Peyer's patch (tissue), 4 donors: ENCODE measurements around the gene SYT7. TPM values are rescaled to one million over a fixed set of nuclear protein-coding genes. Genes with fewer than 3 reads are reported as not detected.

Source experiments
- DNase-seq, 3 donors: peaks; one replicate each; pipeline ENCODE4 v3.0.0-alpha.2; 2017 to 2019
- H3K27ac ChIP-seq, 4 donors: fragments of 200-600 bp; sonication (generic); one replicate each; pipeline ENCODE4 v1.5.1; 2016 to 2019
- H3K27me3 ChIP-seq, 2 donors: fragments of 200-600 bp; sonication (generic); one replicate each; pipeline ENCODE4 v1.5.1; 2019
- H3K36me3 ChIP-seq, 3 donors: fragments of 200-600 bp; sonication (generic); one replicate each; pipeline ENCODE4 v1.5.1; 2016 to 2019
- H3K4me1 ChIP-seq, 4 donors: fragments of 200-600 bp; sonication (generic); one replicate each; pipeline ENCODE4 v1.5.1; 2016 to 2019
- H3K4me3 ChIP-seq, 4 donors: fragments of 200-600 bp; sonication (generic); 1 replicate in 3 of 4; 2 replicates in 1 of 4; pipeline ENCODE4 v1.5.1; 2016 to 2019; ENCODE audit warnings: mild to moderate bottlenecking in 1 of 4
- H3K9me3 ChIP-seq, 4 donors: fragments of 200-600 bp; sonication (generic); one replicate each; pipeline ENCODE4 v1.5.1; 2016 to 2019; ENCODE audit warnings: mild to moderate bottlenecking in 1 of 4
- CTCF ChIP-seq, 6 experiments: fragments of 450-650 bp in 4 of 6; fragments of 200-600 bp in 2 of 6; sonication (generic) in 1 of 6; IDR thresholded peaks; one replicate each; pipeline ENCODE4 v1.5.1; 2017 to 2019; ENCODE audit warnings: antibody characterized with exemption in 6 of 6, mild to moderate bottlenecking in 3 of 6, moderate library complexity in 1 of 6
- POLR2A ChIP-seq, 2 donors: fragments of 450-650 bp; IDR thresholded peaks; one replicate each; pipeline ENCODE4 v1.5.1; 2017; ENCODE audit warnings: antibody characterized with exemption in 2 of 2, mild to moderate bottlenecking in 2 of 2, moderate library complexity in 2 of 2
- total RNA-seq, 4 donors: library from RNA; depleted of rRNA; stranded (reverse); fragments of >200 nt; gene quantifications; one replicate each; pipeline ENCODE4 v1.1.0, GENCODE V29; 2016

Gene SYT7
- total RNA-seq, 4 donors from 2014 or later = 5.8 to 18.2 (median 12.2) TPM

- Histone ChIP-seq H3K27ac (no peak overlapping the region), H3K9me3 (no peaks in the 10 kb centered on the region), H3K27me3 (peaks cover 0 to 7% of the 10 kb centered on the region in 2 donors), H3K36me3 (no peaks in the 10 kb centered on the region), H3K4me1 (no peaks in the 10 kb centered on the region), H3K4me3 (no peak overlapping the region)
- TF ChIP-seq CTCF (IDR thresholded peaks at IDR 0.05) (no peak), POLR2A (IDR thresholded peaks at IDR 0.05) (no peak)
- DNase-seq = no peak
Observed at GRCh38 chr11:61560751-61561150, 20.1 kb downstream of the SYT7 start.

- Histone ChIP-seq H3K36me3 (no peaks in the 10 kb centered on the region), H3K4me1 (no peaks in the 10 kb centered on the region), H3K27ac (no peak overlapping the region), H3K4me3 (no peak overlapping the region), H3K27me3 (peaks cover 0 to 18% of the 10 kb centered on the region in 2 donors), H3K9me3 (no peaks in the 10 kb centered on the region)
- no peak for DNase-seq
- TF ChIP-seq POLR2A (IDR thresholded peaks at IDR 0.05) (no peak), CTCF (IDR thresholded peaks at IDR 0.05) (no peak)
Observed at GRCh38 chr11:61556621-61557020, 24.3 kb downstream of the SYT7 start.

GRCh38 chr11:61555978-61556377 lies 24.9 kb downstream of the SYT7 start:
- no peaks in the 10 kb centered on the region for H3K9me3 ChIP-seq
- H3K36me3 ChIP-seq = no peaks in the 10 kb centered on the region
- peaks cover 0 to 18% of the 10 kb centered on the region in 2 donors for H3K27me3 ChIP-seq
- no peak for DNase-seq
- no peak overlapping the region for H3K4me3 ChIP-seq
- no peak for TF ChIP-seq CTCF (IDR thresholded peaks at IDR 0.05)
- no peak for TF ChIP-seq POLR2A (IDR thresholded peaks at IDR 0.05)
- no peak overlapping the region for H3K27ac ChIP-seq
- H3K4me1 ChIP-seq = no peaks in the 10 kb centered on the region

GRCh38 chr11:61555051-61555969 lies 25.6 kb downstream of the SYT7 start:
- Histone ChIP-seq H3K4me1 (no peaks in the 10 kb centered on the region), H3K27ac (no peak overlapping the region), H3K9me3 (no peaks in the 10 kb centered on the region), H3K36me3 (no peaks in the 10 kb centered on the region), H3K27me3 (peaks cover 0 to 18% of the 10 kb centered on the region in 2 donors), H3K4me3 (no peak overlapping the region)
- TF ChIP-seq POLR2A (IDR thresholded peaks at IDR 0.05) = no peak
- no peak for TF ChIP-seq CTCF (IDR thresholded peaks at IDR 0.05)
- DNase-seq = no peak

- Histone ChIP-seq H3K9me3 (no peaks in the 10 kb centered on the region), H3K36me3 (no peaks in the 10 kb centered on the region), H3K27me3 (peaks cover 0 to 18% of the 10 kb centered on the region in 2 donors), H3K4me1 (no peaks in the 10 kb centered on the region), H3K27ac (no peak overlapping the region), H3K4me3 (no peak overlapping the region)
- DNase-seq = no peak
- TF ChIP-seq POLR2A (IDR thresholded peaks at IDR 0.05) = no peak
- TF ChIP-seq CTCF (IDR thresholded peaks at IDR 0.05) = no peak
Observed at GRCh38 chr11:61554172-61554988, 26.5 kb downstream of the SYT7 start.
